ENCODE measurements around the gene YJEFN3. TPM values are rescaled to one million over a fixed set of nuclear protein-coding genes. Genes with fewer than 3 reads are reported as not detected.

The YJEFN3 gene
- total and polyA plus RNA-seq, 10 of the 15 experiments (the other 5 are each of a cell fraction or from before 2014, with no cell fraction given): 0.05 to 6.9 (median 3.5) TPM

GRCh38 chr19:19533841-19534240 lies 5.1 kb downstream of the YJEFN3 start:
- Histone ChIP-seq H3K4me2 (ENCODE audit: control insufficient read depth, insufficient read depth) (no peak overlapping the region), H3K36me3 (ENCODE audit: control insufficient read depth in 2 of 2, insufficient read depth in 2 of 2, low read length in 1 of 2) (peaks cover 3 to 4% of the 10 kb centered on the region in 2 experiments), H2AFZ (ENCODE audit: control insufficient read depth, low read depth, low read length) (no peak overlapping the region), H3K9ac (ENCODE audit: control insufficient read depth, insufficient read depth, low read length) (no peak overlapping the region), H3K4me3 (no peak overlapping the region), H3K9me3 (replicated peaks; ENCODE audit: control insufficient read depth, insufficient read depth, low read length) (no peaks in the 10 kb centered on the region), H4K20me1 (ENCODE audit: control insufficient read depth, insufficient read depth) (no peaks in the 10 kb centered on the region), H3K27ac (ENCODE audit: control insufficient read depth, insufficient read depth) (no peak overlapping the region), H3K4me1 (ENCODE audit: control insufficient read depth, insufficient read depth, low read length) (no peaks in the 10 kb centered on the region), H3K27me3 (replicated peaks in 1 of 2; ENCODE audit: control insufficient read depth in 2 of 2, insufficient read depth in 2 of 2, low read length in 1 of 2) (peaks cover 0 to 3% of the 10 kb centered on the region in 2 experiments; a peak in 1 of 4 replicates), H3K79me2 (ENCODE audit: control insufficient read depth, insufficient read depth, low read length) (no peaks in the 10 kb centered on the region)
- ATAC-seq: no peak
- intact Hi-C loops (cut with micrococcal nuclease; ENCODE audit: unreplicated experiment) (no loop called here), in situ Hi-C loops (cut with MboI) (loop anchor here (25.0 kb wide), 4 partner anchors 878 to 1503 kb away; partner anchors contain the start of genes ZNF66 and ZNF737)
- BruUV-seq (replicated peaks): TSS peak; percentile 45
- TF ChIP-seq RFX5 (IDR thresholded peaks at IDR 0.05; ENCODE audit: low read depth, low read length) (no peak), CEBPB (IDR thresholded peaks at IDR 0.05; ENCODE audit: borderline replicate concordance in 1 of 2, low read depth in 2 of 2, low read length in 2 of 2) (no peak), CUX1 (IDR thresholded peaks at IDR 0.05; ENCODE audit: insufficient replicate concordance, low read depth, low read length) (no peak), ZNF207 (IDR thresholded peaks at IDR 0.05; ENCODE audit: borderline replicate concordance) (no peak), ZBED1 (IDR thresholded peaks at IDR 0.05; ENCODE audit: borderline replicate concordance) (no peak), MLLT1 (IDR thresholded peaks at IDR 0.05) (no peak), KAT2A (conservative IDR thresholded peaks at IDR 0.05; ENCODE audit: control insufficient read depth, low read depth, low read length) (no peak), NR2F1 (conservative IDR thresholded peaks at IDR 0.05) (no peak), IKZF2 (IDR thresholded peaks at IDR 0.05) (no peak)
- RAD21 ChIA-PET (ENCODE audit: unreplicated experiment): interaction anchor here (2.9 to 3.5 kb wide), 2 partner anchors 20 to 57 kb away, joined by 10 to 18 read pairs; no protein-coding TSS in a partner anchor
- FAIRE-seq: no peak
- 90% methylated on average over 6 of the region's 6 CpGs for WGBS (ENCODE audit: insufficient coverage, insufficient replicate concordance, low lambda C conversion rate, missing lambda C conversion rate)
- no peak for DNase-seq (ENCODE audit: low read depth, low spot score)
- SMC1A ChIA-PET (ENCODE audit: uncharacterized antibody, unreplicated experiment): no interaction called here
- POLR2A ChIA-PET: no interaction called here
- CTCF ChIA-PET: no interaction called here

Data from GM12878 (cell line).